Stimulated activated CD8-positive, alpha-beta memory T cell treated with anti-CD3 and anti-CD28 coated beads, Interleukin-12 subunit alpha, Interleukin-12 subunit beta, amount 100 ng/mL, for 24 hours (primary cell): ENCODE data around the gene SIRT6.
"Not testable (repeated sequence)": the region's sequence is repeated elsewhere in the genome, so short reads cannot be mapped to it uniquely, and the experiment has no call there.

Experiments
- DNase-seq: peaks from one replicate; pipeline ENCODE4 v3.0.0-alpha.2; 2020; ENCODE audit errors: extremely low read depth

SIRT6 gene

DNA sequence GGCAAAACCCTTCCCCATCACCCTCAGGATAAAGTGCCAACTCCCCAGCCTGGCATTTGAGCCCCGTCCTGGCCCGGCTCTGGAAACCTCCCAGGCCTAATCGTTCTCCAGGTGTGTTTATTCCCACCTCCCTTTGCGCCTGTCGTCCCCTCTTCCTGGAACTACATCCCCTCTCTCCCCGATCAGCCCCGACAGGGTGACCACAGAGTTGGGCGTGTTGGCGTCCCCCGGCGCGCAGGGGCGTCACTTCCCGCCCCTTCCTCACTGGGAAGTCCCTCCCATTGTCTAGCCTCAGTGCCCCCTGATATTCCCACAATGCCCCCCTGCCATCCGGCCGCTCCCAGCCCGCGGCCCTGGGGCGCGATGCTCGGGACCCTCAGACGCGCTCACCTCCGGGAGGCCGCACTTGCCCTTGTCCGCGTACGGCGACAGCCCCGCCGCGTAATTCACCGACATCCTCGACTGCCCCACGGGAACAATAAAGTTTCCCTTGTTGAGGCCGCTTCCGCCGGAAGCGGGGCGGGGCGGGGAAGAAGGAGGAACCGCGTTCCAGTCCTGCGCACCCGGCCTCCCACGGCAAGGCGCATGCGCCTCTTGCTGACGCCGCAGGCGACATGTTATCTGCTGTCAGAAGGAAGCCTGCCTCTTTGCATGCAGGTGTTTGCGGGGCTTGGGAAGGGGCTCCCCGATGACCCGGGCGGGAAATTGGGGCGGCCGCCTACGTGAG lies at the start of gene SIRT6, which contains the start of gene ANKRD24:
TSS of gene SIRT6 (minus strand) at position 480 of the 727 bp plus-strand sequence. CDS start at position 456, 24 bp downstream.
TSS of gene ANKRD24 (plus strand) at position 606 of the 727 bp plus-strand sequence. CDS start 3,737 bp downstream, outside the sequence.
- DNase-seq, result peak; percentile 92

DNA sequence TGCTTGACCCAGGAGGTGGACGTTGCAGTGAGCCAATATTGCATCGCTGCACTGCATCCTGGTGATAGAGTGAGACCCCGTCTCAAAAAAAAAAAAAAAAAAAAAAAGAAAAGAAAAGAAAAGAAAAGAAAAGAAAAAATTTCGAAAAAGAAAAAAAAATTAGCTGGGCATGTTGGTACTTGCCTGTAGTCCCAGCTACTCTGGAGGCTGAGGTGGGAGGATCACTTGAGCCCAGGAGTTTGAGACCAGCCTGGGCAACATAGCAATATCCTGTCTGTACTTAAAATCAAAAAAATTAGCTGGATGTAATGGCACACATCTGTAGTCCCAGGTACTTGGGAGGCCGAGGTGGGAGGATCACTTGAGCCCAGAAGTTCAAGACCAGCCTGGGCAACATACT lies 49.8 kb upstream of the SIRT6 start:
- DNase-seq, result not testable (repeated sequence)

DNA sequence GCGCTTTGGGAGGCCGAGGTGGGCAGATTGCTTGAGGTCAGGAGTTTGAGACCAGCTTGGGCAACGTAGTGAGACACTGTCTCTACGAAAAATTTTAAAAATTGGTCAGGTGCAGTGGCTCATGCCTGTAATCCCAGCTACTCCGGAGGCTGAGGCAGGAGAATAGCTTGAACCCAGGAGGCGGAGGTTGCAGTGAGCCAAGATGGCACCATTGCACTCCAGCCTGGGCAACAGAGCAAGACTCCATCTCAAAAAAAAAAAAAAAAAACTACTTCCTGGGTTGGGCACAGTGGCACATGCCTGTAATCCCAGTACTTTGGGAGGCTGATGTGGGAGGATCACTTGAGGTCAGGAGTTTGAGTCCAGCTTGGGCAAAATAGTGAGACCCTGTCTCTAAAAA lies 49.2 kb upstream of the SIRT6 start:
- not testable (repeated sequence) for DNase-seq

DNA sequence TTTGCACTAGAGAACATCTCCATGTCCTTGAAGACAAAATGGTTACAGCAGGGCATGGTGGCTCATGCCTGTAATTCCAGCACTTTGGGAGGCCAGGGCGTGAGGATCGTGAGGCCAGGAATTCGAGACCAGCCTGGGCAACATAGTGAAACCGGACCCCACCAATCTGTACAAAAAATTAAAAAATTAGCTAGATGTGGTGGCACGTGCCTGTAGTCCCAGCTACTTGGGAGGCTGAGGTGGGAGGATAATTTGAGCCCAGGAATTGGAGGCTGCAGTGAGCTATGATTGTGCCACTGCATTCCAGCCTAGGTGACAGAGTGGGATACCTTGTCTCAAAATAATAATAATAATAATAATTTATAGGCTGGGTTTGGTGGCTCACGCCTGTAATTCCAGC lies 47.9 kb upstream of the SIRT6 start:
- DNase-seq, result not testable (repeated sequence)

DNA sequence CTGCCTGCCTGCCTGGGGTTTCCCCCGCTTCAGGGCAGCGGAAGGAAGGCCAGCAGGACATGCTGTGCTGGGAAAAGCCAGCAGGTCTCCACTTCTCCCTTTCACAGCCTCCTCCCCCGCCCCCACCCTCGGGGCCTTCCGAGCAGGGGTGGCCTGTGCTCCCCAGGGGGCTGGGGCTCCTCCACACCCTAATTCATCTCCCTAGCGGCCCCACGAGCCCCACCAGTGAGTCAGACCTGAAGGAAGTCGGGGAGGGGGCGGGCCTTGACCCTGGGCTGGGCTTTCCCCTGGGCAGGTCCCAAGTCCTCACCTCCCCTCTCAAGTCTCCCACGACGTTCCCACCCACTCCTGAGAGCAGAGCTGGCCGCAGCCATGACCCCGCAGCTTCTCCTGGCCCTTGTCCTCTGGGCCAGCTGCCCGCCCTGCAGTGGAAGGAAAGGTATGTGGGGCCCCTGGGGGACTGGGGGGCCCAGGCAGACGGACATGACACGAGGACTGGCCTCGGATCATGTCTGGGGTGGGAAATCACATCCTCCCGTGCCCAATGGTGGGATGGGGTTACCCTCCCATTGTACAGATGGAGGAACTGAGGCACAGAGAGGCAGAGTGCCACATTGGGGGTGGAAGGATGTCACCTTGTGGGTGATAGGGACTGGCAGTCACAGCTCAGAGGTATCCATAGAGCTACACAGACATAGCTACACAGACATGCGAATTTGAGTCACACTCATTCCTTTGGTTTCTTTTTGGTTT lies 47.0 kb upstream of the SIRT6 start, which contains the start of gene EBI3:
TSS of gene EBI3 (plus strand) at position 345 of the 753 bp plus-strand sequence. CDS start at position 373, 28 bp downstream.
- DNase-seq, result peak; percentile 12

DNA sequence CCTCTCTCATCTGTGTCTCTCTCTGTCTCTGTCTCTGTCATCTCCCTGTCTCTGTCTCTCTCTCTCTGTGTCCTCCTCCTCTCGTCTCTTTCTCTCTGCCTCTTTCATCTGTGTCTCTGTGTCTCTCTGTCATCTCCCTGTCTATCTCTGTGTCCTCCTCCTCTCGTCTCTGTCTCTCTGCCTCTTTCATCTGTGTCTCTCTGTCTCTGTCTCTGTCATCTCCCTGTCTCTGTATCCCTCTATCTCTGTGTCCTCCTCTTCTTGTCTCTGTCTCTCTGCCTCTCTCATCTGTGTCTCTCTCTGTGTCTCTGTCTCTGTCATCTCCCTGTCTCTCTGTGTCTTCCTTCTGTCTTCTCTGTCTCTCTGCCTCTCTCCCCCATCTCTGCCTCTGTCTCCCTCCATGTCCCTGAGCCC lies 46.4 kb upstream of the SIRT6 start:
- no peak for DNase-seq

DNA sequence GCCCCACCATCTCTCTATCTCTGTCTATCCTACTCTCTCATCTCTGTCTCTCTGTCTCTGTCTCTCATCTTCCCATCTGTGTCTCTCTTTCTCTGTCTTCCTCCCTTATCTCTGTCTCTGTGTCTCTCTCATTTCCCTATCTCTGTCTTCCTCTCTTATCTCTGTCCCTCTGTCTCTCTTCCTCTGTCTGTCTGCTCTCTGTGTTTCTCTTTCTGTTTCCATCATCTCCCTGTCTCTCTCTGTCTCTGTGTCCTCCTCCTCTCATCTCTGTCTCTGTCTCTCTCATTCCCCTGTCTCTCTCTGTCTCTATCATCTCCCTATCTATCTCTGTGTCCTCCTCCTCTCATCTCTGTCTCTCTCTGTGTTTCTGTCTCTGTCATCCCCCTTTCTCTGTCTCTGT lies 45.4 kb upstream of the SIRT6 start:
- DNase-seq, result no peak

DNA sequence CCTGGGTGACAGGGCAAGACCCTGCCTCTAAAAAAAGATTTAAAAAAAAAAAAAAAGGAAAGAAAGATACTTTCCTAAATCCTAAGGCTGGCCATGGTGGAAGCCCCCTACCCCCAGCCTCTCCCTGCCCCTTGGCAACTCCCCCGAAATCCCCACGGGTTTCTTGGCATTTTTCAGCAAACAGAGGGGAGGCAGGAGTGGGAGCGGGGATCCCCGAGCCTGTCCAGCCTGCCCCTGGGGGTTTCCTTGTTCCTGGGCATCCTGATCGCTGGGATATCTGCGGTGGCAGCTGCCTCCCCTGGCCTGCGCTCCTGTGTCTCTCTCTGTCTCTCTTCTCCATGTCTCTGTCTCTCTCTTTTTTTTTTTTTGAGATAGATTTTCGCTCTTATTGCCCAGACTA lies 43.5 kb upstream of the SIRT6 start:
- DNase-seq, result no peak

DNA sequence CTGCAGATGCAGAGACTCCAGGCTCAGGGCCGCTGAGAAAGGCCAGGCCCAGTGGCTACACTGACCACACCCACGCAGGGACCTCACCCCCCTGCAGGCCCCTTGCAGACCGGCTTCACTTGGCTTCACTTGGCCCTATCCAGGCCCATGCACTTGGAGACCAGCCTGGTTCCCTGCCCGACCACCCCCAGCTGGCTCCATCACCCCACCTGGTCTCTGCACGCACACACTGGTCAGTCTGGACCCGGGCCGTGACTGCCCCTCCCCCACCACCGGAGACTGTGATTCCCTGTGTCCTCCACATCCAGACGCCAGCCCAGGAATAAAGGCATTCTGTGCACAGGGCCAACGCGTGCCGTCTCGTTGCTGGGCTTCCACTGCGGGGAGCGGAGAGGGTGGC lies 42.1 kb upstream of the SIRT6 start:
- DNase-seq, result no peak

DNA sequence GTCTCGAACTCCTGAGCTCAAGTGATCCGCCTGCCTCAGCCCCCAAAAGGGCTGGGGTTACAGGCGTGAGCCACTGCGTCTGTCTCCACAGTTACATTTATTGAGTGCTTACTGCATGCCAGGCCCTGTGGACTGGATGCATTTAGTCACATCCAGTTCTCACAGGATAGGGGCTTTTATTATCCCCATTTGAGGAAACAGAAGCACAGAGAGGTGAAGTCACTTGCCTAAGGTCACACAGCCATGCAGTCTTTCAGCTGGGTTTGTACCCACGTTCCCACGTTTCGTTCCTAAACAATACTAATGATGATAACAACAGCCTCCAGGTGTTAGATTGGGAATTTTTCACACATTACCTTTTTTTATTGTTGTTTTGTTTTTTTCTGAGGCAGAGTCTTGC lies 37.8 kb upstream of the SIRT6 start:
- DNase-seq, result no peak

DNA sequence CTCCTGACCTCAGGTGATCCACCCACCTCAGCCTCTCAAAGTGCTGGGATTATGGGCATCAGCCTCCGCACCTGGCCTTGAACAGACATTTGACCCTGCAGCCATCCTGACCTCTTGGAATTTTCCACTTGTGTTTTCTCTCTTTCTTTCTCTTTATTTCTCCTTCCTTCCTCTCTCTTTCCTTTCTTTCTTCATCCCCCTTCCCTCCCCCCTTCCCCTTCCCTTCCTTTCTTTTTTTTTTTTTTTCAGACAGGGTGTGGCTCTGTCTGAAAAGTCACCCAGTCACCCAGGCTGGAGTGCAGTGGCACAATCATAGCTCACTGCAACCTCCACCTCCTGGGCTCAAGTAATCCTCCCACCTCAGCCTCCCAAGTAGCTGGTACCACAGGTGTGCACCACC lies 36.2 kb upstream of the SIRT6 start:
- not testable (repeated sequence) for DNase-seq

DNA sequence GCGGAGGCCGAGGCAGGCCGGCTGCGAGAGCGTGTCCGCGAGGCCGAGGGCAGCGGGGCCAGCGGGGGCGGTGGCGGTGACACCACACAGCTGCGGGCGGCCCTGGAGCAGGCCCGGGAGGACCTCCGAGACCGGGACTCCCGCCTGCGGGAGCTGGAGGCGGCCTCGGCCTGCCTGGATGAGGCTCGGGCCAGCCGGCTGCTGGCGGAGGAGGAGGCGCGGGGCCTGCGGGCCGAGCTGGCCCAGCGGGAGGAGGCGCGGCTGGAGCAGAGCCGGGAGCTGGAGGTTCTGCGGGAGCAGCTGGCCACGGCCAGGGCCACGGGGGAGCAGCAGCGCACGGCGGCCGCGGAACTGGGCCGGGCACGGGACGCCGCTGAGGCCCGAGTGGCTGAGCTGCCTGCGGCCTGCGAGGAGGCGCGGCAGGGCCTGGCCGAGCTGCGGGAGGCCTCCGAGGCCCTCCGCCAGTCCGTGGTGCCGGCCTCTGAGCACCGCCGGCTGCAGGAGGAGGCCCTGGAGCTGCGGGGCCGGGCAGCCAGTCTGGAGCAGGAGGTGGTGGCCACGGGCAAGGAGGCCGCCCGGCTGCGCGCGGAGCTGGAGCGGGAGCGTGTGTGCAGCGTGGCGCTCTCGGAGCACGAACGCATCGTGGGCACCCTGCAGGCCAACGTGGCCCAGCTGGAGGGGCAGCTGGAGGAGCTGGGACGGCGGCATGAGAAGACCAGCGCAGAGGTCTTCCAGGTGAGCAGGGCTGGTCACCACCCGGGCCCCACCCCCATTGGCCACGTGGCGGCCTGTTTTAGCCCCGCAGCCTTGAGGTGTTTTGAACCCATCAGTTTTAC lies 35.3 kb upstream of the SIRT6 start:
- no peak for DNase-seq

DNA sequence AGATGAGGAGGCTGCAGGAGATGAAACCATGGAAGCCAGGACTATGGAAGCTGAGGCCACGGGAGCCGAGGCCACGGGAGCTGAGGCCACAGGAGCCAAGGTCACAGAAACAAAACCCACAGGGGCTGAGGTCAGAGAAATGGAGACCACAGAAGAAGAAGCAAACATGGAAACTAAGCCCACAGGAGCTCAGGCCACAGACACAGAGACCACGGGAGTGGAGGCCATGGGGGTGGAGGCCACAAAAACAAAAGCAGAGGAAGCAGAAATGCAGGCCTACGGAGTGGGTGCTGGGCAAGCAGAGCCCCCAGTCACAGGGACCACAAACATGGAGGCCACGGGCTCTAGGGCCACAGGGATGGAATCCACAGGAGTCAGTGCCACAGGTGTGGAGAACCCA lies 34.5 kb upstream of the SIRT6 start:
- no peak for DNase-seq

DNA sequence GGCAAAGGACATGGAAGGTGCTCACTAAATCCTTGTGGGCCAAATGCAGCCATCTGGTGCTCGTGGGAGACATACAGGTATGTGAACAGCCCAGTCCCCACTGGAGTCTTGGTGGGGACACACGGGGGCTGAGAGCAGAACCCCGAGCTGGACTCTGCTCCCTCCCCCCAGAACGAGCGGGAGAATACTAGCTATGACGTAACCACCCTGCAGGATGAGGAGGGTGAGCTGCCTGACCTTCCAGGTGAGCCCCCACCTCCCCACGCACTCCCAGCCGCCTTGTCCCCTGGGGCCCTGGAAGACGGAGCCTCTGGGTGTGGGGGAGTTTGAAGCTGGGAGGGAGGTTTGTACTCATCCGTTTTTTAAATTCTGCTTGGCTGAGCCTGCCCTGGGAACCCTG lies 33.4 kb upstream of the SIRT6 start:
- DNase-seq, result no peak

DNA sequence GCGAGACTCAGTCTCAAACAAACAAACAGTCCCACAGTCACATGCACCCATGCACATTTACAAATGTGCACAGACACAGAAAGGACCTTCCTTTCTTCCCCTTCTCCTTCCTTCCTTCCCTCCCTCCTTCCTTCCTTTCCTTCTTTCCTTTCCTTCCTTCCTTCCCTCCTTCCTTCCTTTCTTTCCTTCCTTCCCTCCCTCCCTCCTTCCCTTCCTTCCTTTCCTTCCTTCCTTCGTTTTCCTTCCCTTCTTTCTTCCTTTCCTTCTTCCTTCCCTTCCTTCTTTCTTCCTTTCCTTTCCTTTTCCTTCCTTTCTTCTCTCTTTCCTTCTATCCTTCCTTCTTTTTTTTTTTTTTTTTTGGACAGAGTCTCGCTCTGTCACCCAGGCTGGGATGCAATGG lies 30.8 kb upstream of the SIRT6 start:
- DNase-seq, result no peak

DNA sequence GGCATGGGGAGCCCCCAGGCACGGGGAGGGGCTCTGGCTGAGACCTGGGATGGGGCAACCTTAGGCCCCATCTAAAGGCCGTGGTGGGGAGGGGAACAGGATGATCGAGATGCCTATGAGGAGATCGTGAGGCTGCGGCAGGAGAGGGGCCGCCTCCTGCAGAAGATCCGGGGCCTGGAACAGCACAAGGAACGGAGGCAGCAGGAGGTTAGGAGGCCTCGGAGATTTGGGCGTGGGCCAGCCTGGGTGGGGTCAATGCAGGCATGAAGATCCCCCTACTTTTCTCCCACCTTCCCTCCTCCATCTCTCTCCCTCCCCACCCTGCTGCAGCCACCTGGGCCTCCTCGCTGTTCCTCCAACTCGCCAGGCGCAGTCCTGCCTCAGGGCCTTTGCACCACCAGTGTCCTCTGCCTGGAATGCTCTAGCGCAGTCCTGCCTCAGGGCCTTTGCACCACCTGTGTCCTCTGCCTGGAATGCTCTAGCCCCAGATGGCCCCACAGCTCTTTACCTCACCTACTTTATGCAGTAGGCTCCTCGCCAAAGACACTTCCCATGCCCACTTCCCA lies 27.9 kb upstream of the SIRT6 start:
- no peak for DNase-seq

DNA sequence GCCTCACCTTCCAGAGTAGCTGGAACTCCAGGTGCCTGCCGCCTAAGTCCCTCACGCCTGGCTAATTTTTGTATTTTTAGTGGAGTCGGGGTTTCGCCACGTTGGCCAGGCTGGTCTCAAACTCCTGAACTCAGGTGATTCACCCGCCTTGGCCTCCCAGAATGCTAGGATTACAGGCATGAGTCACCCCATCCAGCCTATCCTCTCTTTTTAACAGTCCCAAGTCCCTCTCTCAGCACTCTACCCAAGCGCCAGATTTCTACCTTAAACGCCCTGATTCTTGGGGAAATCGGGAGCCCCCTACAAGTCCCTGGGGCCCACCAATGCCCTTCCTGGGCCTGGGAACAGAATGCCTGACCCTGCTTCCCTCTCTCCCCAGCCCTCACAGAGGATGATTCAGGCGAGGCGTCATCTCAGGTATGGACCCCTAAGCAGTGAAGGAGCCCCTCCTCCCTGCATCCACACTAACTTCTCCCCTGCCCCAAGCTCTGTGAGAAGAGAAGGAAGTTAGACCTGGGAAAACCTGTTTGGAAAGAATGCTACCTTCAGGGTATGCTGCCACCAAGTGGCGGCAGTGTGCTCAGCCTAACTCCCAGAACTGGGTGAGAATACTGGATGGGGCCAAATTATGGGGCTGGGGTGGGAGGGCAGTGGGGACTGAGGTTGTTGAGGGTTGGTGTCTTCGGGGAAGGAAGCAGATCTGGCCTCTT lies 26.2 kb upstream of the SIRT6 start:
- no peak for DNase-seq

DNA sequence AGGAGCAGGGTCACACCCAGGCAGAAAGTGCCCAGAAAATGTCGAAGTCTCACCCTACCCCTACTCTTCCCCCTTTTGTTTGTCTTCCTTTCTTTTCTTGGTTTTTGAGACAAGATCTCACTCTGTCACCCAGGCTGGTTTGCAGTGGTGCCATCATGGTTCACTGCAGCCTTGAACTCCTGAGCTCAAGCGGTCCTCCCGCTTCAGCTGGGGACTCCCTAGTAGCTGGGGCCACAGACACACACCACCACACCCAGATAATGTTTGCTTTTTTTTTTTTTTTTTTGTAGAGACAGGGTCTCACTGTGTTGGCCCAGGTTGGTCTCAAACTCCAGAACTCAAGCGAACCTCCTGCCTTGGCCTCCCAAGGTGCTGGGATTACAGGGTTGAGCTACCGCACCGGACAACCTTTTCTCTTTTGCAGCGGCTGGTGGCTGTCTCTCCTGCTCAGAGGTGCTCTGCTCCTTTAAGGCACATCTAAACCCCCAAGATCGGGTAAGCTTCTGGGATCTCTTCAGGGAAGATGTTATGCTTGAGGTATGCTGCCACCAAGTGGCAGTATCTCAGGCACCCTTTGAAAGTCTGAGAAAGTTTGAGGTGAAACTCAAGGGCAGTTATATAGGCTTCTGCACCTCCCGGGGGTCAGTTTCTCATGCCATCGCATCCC lies 24.6 kb upstream of the SIRT6 start:
- no peak for DNase-seq

DNA sequence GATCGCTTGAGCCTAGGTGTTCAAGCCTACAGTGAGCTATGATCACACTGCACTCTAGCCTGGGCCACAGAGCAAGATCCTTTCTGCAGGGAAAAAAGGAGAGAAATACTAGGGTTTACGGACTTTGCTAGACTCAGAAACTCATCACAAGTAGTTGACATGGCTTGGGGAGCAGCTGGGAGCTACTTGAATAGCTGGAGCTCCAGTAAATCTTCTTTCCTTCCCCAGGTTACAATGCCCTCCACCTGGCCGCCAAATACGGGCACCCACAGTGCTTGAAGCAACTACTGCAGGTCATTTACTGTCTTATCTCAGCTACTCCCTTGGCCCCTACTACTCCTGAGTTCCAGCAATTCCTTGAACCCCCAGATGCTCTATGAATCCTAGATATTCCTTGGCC lies 19.4 kb upstream of the SIRT6 start:
- DNase-seq, result no peak

DNA sequence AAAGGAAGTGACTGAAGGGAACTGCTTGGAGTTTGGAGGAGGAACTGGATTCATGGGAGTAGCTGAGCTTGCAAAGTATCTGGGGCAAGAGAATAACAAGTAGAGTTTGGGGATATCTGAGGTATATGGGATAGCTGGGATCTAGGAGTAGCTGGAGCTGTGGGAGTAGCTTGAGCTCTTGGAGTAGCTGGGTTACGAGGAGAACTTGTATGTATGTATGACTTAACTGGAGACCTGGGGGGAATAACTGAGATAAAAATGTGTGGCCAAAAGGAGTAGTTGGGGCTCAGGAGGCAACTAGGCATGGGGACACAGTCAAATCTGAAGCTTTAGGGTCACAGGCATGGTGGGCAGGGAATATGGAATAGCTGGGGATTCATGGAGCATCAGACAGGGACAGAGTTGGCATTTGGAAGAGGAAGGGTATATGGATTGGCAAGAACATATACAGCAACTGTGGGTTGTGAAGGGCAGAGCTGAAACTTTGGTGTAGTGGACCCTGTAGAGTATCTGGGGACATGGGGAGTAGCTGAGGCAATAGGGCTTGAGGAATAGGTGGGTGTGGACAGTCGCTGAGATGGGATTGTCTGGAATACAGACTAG lies 18.7 kb upstream of the SIRT6 start:
- DNase-seq, result no peak
